Keratinocyte (primary cell): ENCODE results near the gene SERINC5.

Experiments
- EZH2 ChIP-seq: IDR thresholded peaks from one replicate; pipeline ENCODE4 v1.6.1; 2012; ENCODE audit warnings: inconsistent platforms, mild to moderate bottlenecking, low read length, moderate library complexity
- TF ChIP-seq, protein P1 (sequence below), 3 experiments: IDR thresholded peaks in 1 of 3; conservative IDR thresholded peaks in 1 of 3; optimal IDR thresholded peaks in 1 of 3; 2 replicates in 2 of 3; 3 replicates in 1 of 3; pipeline versions ENCODE3 to v1.5.1; 2011; ENCODE audit warnings: low read length in 3 of 3, mild to moderate bottlenecking in 3 of 3, moderate library complexity in 2 of 3, control low read depth in 1 of 3, inconsistent platforms in 1 of 3; ENCODE audit not compliant: insufficient read depth in 2 of 3; ENCODE audit errors: extremely low read depth in 1 of 3

DNA sequence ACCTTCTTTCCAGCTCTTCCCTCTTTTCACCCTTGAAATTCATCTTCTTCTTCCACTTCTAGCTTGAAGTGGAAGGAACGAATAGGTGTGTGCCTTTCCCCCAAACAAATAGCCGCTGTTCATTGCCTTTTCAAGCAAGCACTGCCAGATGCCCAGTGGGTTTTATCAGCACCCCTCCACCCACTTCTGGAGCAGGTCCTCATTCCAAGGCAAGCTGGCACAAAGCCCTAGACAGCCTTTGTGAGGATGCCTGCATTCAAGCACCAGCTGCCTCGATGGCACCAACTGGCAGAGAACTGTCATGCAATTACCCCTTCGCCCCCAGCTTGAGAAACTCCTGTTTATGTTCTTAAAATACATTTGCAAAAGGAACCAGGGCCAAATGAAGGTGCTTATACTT, 36.5 kb downstream of the SERINC5 start:
- TF ChIP-seq, protein P1, sequence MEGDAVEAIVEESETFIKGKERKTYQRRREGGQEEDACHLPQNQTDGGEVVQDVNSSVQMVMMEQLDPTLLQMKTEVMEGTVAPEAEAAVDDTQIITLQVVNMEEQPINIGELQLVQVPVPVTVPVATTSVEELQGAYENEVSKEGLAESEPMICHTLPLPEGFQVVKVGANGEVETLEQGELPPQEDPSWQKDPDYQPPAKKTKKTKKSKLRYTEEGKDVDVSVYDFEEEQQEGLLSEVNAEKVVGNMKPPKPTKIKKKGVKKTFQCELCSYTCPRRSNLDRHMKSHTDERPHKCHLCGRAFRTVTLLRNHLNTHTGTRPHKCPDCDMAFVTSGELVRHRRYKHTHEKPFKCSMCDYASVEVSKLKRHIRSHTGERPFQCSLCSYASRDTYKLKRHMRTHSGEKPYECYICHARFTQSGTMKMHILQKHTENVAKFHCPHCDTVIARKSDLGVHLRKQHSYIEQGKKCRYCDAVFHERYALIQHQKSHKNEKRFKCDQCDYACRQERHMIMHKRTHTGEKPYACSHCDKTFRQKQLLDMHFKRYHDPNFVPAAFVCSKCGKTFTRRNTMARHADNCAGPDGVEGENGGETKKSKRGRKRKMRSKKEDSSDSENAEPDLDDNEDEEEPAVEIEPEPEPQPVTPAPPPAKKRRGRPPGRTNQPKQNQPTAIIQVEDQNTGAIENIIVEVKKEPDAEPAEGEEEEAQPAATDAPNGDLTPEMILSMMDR (optimal IDR thresholded peaks at IDR 0.05 in 1 of 3, IDR thresholded peaks at IDR 0.05 in 1 of 3, conservative IDR thresholded peaks at IDR 0.05 in 1 of 3; ENCODE audit: extremely low read depth in 1 of 3, insufficient read depth in 2 of 3, low read length in 3 of 3), result no peak
- no peak for TF ChIP-seq EZH2
